Suprapubic skin (tissue), 4 donors: ENCODE measurements around the gene NFATC3.

Source experiments
- EP300 ChIP-seq: sonication (generic); formaldehyde crosslinking; IDR thresholded peaks from one replicate; pipeline ENCODE4 v1.6.1; 2017; ENCODE audit warnings: antibody characterized with exemption
- POLR2A ChIP-seq, 2 donors: fragments of 450-650 bp; IDR thresholded peaks; one replicate each; pipeline ENCODE4 v1.6.1; 2017; ENCODE audit warnings: antibody characterized with exemption in 2 of 2, mild to moderate bottlenecking in 2 of 2, moderate library complexity in 2 of 2
- POLR2AphosphoS5 ChIP-seq, 3 donors: sonication (generic); formaldehyde crosslinking; IDR thresholded peaks; one replicate each; pipeline ENCODE4 v1.6.1; 2017; ENCODE audit warnings: antibody characterized with exemption in 3 of 3
- TF ChIP-seq, protein P1 (sequence below), 2 donors: fragments of 200-600 bp in 1 of 2; fragments of 450-650 bp in 1 of 2; sonication (generic) in 1 of 2; IDR thresholded peaks; one replicate each; pipeline ENCODE4 v1.5.1; 2016 to 2019; ENCODE audit warnings: antibody characterized with exemption in 2 of 2, mild to moderate bottlenecking in 1 of 2, moderate library complexity in 1 of 2

DNA sequence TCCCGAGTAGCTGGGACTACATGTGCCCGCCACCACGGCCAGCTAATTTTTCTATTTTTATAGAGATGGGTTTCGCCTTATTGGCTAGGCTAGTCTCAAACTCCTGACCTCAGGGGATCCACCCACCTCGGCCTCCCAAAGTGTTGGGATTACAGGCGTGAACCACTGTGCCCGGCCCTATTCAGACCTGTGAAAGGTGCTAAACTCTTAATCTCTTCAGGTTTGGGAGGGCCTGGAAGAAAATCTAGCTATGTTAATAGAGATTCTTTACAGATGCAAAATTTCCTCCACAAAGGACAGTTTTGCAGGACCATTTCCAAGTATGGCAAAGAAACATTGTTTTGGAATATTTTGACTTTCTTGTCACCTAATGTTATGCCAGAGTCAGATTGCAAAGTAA lies 156.9 kb downstream of the NFATC3 start:
- TF ChIP-seq, protein P1, sequence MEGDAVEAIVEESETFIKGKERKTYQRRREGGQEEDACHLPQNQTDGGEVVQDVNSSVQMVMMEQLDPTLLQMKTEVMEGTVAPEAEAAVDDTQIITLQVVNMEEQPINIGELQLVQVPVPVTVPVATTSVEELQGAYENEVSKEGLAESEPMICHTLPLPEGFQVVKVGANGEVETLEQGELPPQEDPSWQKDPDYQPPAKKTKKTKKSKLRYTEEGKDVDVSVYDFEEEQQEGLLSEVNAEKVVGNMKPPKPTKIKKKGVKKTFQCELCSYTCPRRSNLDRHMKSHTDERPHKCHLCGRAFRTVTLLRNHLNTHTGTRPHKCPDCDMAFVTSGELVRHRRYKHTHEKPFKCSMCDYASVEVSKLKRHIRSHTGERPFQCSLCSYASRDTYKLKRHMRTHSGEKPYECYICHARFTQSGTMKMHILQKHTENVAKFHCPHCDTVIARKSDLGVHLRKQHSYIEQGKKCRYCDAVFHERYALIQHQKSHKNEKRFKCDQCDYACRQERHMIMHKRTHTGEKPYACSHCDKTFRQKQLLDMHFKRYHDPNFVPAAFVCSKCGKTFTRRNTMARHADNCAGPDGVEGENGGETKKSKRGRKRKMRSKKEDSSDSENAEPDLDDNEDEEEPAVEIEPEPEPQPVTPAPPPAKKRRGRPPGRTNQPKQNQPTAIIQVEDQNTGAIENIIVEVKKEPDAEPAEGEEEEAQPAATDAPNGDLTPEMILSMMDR (IDR thresholded peaks at IDR 0.05), result no peak
- TF ChIP-seq POLR2A (IDR thresholded peaks at IDR 0.05) (no peak), POLR2AphosphoS5 (IDR thresholded peaks at IDR 0.05) (no peak), EP300 (no peak)
